Measurements from ENCODE around the gene TPCN2.

TPCN2 gene

GRCh38 chr11:69171476-69172240 lies 122.9 kb downstream of the TPCN2 start:
- DNase-seq, result no peak

- no peak for DNase-seq
Measured at GRCh38 chr11:69172674-69173073, 123.9 kb downstream of the TPCN2 start.

- no peak for DNase-seq
Measured at GRCh38 chr11:69173331-69173730, 124.6 kb downstream of the TPCN2 start.

GRCh38 chr11:69173925-69174581 lies 125.3 kb downstream of the TPCN2 start:
- DNase-seq, result no peak

- no peak for DNase-seq
Measured at GRCh38 chr11:69174841-69175240, 126.1 kb downstream of the TPCN2 start.

GRCh38 chr11:69178819-69179482 lies 130.2 kb downstream of the TPCN2 start:
- no peak for DNase-seq

- no peak for DNase-seq
Measured at GRCh38 chr11:69180226-69180625, 131.5 kb downstream of the TPCN2 start.

- no peak for DNase-seq
Measured at GRCh38 chr11:69180726-69181125, 132.0 kb downstream of the TPCN2 start.

GRCh38 chr11:69183613-69184012 lies 134.9 kb downstream of the TPCN2 start:
- no peak for DNase-seq

Data from eye (tissue), 1 donor.